Measurements from ENCODE around the gene ATE1.

DNA sequence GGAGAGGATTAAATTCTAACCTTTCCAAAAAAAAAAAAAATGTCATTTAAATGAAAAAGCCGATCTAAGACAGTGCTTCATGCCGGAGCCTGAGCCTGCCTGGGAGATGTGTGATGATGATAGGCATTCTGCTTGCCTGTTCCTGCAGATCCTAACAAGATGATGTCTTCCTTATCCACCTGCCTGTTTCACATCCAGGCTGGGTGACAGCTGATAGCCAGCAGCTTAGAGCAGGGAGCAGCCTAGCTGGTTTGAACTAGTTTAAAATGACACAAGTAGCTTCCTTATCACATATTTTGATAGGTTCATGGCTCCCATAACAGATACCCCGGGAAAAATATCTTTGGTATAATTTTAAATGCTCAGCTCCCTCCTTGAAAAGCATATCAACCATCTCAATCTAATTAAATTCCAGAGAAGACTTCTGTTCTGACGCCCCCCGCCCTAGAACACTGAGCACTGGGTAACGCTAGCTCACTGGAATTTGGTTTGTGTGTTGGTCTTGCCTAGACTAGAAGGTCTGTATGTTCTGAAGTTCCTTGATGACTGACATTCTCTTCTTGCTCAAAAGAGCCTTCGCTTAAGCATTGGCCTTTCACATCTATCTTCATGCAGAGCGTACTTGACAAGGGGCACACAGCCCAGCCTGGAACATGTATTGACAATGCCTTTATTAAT is 232.7 kb downstream of the ATE1 start:
- TF ChIP-seq MXI1 (IDR thresholded peaks at IDR 0.05; ENCODE audit: borderline replicate concordance, low read depth, low read length), result no peak
- TF ChIP-seq, protein P1, sequence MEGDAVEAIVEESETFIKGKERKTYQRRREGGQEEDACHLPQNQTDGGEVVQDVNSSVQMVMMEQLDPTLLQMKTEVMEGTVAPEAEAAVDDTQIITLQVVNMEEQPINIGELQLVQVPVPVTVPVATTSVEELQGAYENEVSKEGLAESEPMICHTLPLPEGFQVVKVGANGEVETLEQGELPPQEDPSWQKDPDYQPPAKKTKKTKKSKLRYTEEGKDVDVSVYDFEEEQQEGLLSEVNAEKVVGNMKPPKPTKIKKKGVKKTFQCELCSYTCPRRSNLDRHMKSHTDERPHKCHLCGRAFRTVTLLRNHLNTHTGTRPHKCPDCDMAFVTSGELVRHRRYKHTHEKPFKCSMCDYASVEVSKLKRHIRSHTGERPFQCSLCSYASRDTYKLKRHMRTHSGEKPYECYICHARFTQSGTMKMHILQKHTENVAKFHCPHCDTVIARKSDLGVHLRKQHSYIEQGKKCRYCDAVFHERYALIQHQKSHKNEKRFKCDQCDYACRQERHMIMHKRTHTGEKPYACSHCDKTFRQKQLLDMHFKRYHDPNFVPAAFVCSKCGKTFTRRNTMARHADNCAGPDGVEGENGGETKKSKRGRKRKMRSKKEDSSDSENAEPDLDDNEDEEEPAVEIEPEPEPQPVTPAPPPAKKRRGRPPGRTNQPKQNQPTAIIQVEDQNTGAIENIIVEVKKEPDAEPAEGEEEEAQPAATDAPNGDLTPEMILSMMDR (conservative IDR thresholded peaks at IDR 0.05; ENCODE audit: low read depth, low read length), result no peak
